Panc1 (cell line): Measurements from ENCODE around the gene KTI12. TPM values are rescaled to one million over a fixed set of nuclear protein-coding genes. Genes with fewer than 3 reads are reported as not detected.

Experiments
- ATAC-seq: fragments of 200-7000 bp; cut with Tn5 transposase; 2 replicates; pipeline ENCODE4 v1.9.1; 2020; ENCODE audit warnings: mild to moderate bottlenecking, moderate library complexity
- BruUV-seq: library from RNA; stranded (reverse); fragments of 400-500 nt; replicated peaks from 2 replicates; lab custom pipeline; 2021; lab: Mats Ljungman, UMichigan
- CTCF ChIA-PET: fragments of 300-600 bp; sonication (Branson Sonifier 250); formaldehyde crosslinking; loops from one replicate; lab custom pipeline; 2022; ENCODE audit warnings: antibody characterized with exemption; lab: Charles Lee
- POLR2A ChIA-PET: fragments of 300-600 bp; sonication (Branson Sonifier 250); formaldehyde crosslinking; loops from one replicate; lab custom pipeline; 2022; ENCODE audit warnings: antibody characterized with exemption; lab: Charles Lee
- DNase-seq: peaks from one replicate; pipeline ENCODE4 v3.0.0-alpha.2; 2010; ENCODE audit warnings: low read depth, low spot score
- H3K27ac ChIP-seq: 2 replicates; pipeline ENCODE4 v1.5.1; 2011; ENCODE audit warnings: mild to moderate bottlenecking, low read length, inconsistent platforms
- H3K27me3 ChIP-seq: fragments of 200-500 bp; sonication (Bioruptor generic); 2 replicates; pipeline ENCODE4 v1.6.0; 2014; ENCODE audit warnings: low read length, inconsistent platforms; ENCODE audit not compliant: control insufficient read depth, insufficient read depth
- H3K36me3 ChIP-seq: fragments of 200-500 bp; sonication (Bioruptor generic); 2 replicates; pipeline ENCODE4 v1.5.1; 2014; ENCODE audit warnings: inconsistent platforms, mild to moderate bottlenecking, low read length, moderate library complexity; ENCODE audit not compliant: control insufficient read depth, insufficient read depth
- H3K4me1 ChIP-seq: 2 replicates; pipeline ENCODE4 v1.5.1; 2011; ENCODE audit warnings: inconsistent platforms, mild to moderate bottlenecking, low read length, moderate library complexity; ENCODE audit not compliant: control insufficient read depth, insufficient read depth
- H3K4me3 ChIP-seq, 2 experiments: 2 replicates each; pipeline ENCODE4 v1.5.1; 2011 to 2012; ENCODE audit warnings: low read depth in 2 of 2, low read length in 2 of 2, mild to moderate bottlenecking in 2 of 2, inconsistent platforms in 1 of 2, moderate library complexity in 1 of 2
- H3K9me3 ChIP-seq: fragments of 200-500 bp; sonication (Bioruptor generic); 2 replicates; pipeline ENCODE4 v1.5.1; 2014; ENCODE audit warnings: low read depth, mild to moderate bottlenecking, inconsistent platforms, low read length, moderate library complexity; ENCODE audit not compliant: control insufficient read depth, insufficient read depth
- CTCF ChIP-seq: fragments of 450-650 bp; IDR thresholded peaks from 2 replicates; pipeline ENCODE4 v1.5.1; 2017; ENCODE audit warnings: mild to moderate bottlenecking
- POLR2AphosphoS5 ChIP-seq: IDR thresholded peaks from 2 replicates; pipeline ENCODE4 v1.6.1; 2012; ENCODE audit warnings: mild to moderate bottlenecking, low read depth, low read length, moderate library complexity
- REST ChIP-seq, 2 experiments: IDR thresholded peaks; 2 replicates each; pipeline ENCODE4 v1.6.1; 2011 to 2012; ENCODE audit warnings: low read depth in 2 of 2, control low read depth in 1 of 2, low read length in 1 of 2, mild to moderate bottlenecking in 1 of 2, moderate library complexity in 1 of 2; ENCODE audit not compliant: insufficient read depth in 1 of 2
- SIN3A ChIP-seq: IDR thresholded peaks from 2 replicates; pipeline ENCODE4 v1.6.1; 2012; ENCODE audit warnings: low read depth, mild to moderate bottlenecking, low read length, moderate library complexity, borderline replicate concordance; ENCODE audit not compliant: insufficient read depth
- TCF7L2 ChIP-seq: IDR thresholded peaks from 2 replicates; pipeline ENCODE4 v1.6.1; 2011; ENCODE audit warnings: mild to moderate bottlenecking, low read depth, low read length, inconsistent platforms
- in situ Hi-C: cut with HindIII; loops from 2 replicates; pipeline ENCODE4 v1.10.0; 2016; ENCODE audit warnings: low sequenced_read_pairs, low pct_unique_long_range_greater_than_20kb
- intact Hi-C: fragments of 100-400 bp; cut with micrococcal nuclease; formaldehyde crosslinking; loops from one replicate; pipeline ENCODE4 v1.10.0; 2022; ENCODE audit not compliant: unreplicated experiment
- total RNA-seq: library from RNA; stranded (reverse); gene quantifications from one replicate; pipeline ENCODE4 v1.2.1, GENCODE V29; 2021; ENCODE audit not compliant: unreplicated experiment

The KTI12 gene
- total RNA-seq, 1 experiment from 2014 or later: 13.1 TPM

- Histone ChIP-seq H3K27ac (no peak overlapping the region), H3K36me3 (no peaks in the 10 kb centered on the region), H3K9me3 (no peaks in the 10 kb centered on the region), H3K27me3 (peaks cover 8% of the 10 kb centered on the region), H3K4me1 (no peaks in the 10 kb centered on the region), H3K4me3 (no peak overlapping the region)
- ChIA-PET POLR2A (no interaction called here), CTCF (no interaction called here)
- no peak for DNase-seq
- in situ Hi-C loops: no loop called here
- no TSS peak for BruUV-seq
- ATAC-seq: no peak
- no peak for TF ChIP-seq SIN3A
- TF ChIP-seq POLR2AphosphoS5: no peak
- TF ChIP-seq CTCF: no peak
- TF ChIP-seq REST (IDR thresholded peaks at IDR 0.05; ENCODE audit: insufficient read depth in 1 of 2, low read depth in 2 of 2, low read length in 1 of 2): no peak
- no peak for TF ChIP-seq TCF7L2
- intact Hi-C loops: no loop called here
Measured at GRCh38 chr1:51988254-51988653, 45.4 kb downstream of the KTI12 start.

GRCh38 chr1:51986718-51987117, 46.9 kb downstream of the KTI12 start:
- BruUV-seq: no TSS peak
- H3K27me3 ChIP-seq: peaks cover 2% of the 10 kb centered on the region
- H3K27ac ChIP-seq: no peak overlapping the region
- DNase-seq (no peak), ATAC-seq (no peak)
- H3K36me3 ChIP-seq: no peaks in the 10 kb centered on the region
- in situ Hi-C loops: no loop called here
- ChIA-PET POLR2A (no interaction called here), CTCF (no interaction called here)
- no peaks in the 10 kb centered on the region for H3K9me3 ChIP-seq
- intact Hi-C loops: no loop called here
- no peak overlapping the region for H3K4me3 ChIP-seq
- no peaks in the 10 kb centered on the region for H3K4me1 ChIP-seq
- TF ChIP-seq SIN3A: no peak
- no peak for TF ChIP-seq POLR2AphosphoS5
- TF ChIP-seq TCF7L2: no peak
- no peak for TF ChIP-seq REST (IDR thresholded peaks at IDR 0.05; ENCODE audit: insufficient read depth in 1 of 2, low read depth in 2 of 2, low read length in 1 of 2)
- TF ChIP-seq CTCF: no peak
